SK-N-MC (cell line): ENCODE results near the gene DCUN1D2.

ENCODE experiments used
- EZH2 ChIP-seq: fragments of 200-600 bp; sonication (generic); IDR thresholded peaks from one replicate; pipeline ENCODE4 v1.6.1; 2017; ENCODE audit warnings: antibody characterized with exemption
- FOXP2 ChIP-seq: optimal IDR thresholded peaks from 2 replicates; pipeline ENCODE3; 2011; ENCODE audit warnings: mild to moderate bottlenecking, moderate library complexity; ENCODE audit not compliant: insufficient read depth; ENCODE audit errors: extremely low read length, control extremely low read depth
- POLR2AphosphoS5 ChIP-seq: IDR thresholded peaks from 2 replicates; pipeline ENCODE4 v1.6.1; 2012; ENCODE audit warnings: mild to moderate bottlenecking, low read depth, low read length, borderline replicate concordance

GRCh38 chr13:113458253-113459065 is 32.1 kb downstream of the DCUN1D2 start:
- peak; percentile 57 for TF ChIP-seq POLR2AphosphoS5
- no peak for TF ChIP-seq EZH2
- TF ChIP-seq FOXP2 = no peak
